Posterior vena cava (tissue), 2 donors: Measurements from ENCODE around the gene ADTRP. TPM values are rescaled to one million over a fixed set of nuclear protein-coding genes. Genes with fewer than 3 reads are reported as not detected.

Experiments
- DNase-seq: peaks from one replicate; pipeline ENCODE4 v3.0.0-alpha.2; 2020; ENCODE audit warnings: low spot score
- intact Hi-C, 2 donors: fragments of 100-400 bp; cut with DNase I; formaldehyde crosslinking; loops; one replicate each; pipeline versions ENCODE4 v1.14.1 to v1.14.2; 2022 to 2023
- total RNA-seq, 2 donors: library from RNA; stranded (reverse); fragmentation: NEBNext Ultra II Directional; extraction: Animal tissue kit (Norgen Biotek cat#: 25700); gene quantifications; one replicate each; pipeline ENCODE4 v1.2.1, GENCODE V29; 2021
- donor health status: DM: yes; HTN: yes; CAD: no.
- donor health status: DM: yes; HTN: yes; CAD: no.

ADTRP gene
- total RNA-seq, 2 donors from 2014 or later, result 0.48 to 1.2 TPM

GRCh38 chr6:11779329-11780096, 910 bp upstream of the ADTRP start:
- intact Hi-C loops, result no loop called here
- no peak for DNase-seq

GRCh38 chr6:11778036-11778435, 567 bp downstream of the ADTRP start:
- intact Hi-C loops, result no loop called here
- no peak for DNase-seq

GRCh38 chr6:11775791-11776409, 2.7 kb downstream of the ADTRP start:
- intact Hi-C loops, result no loop called here
- DNase-seq, result no peak

GRCh38 chr6:11774426-11774825, 4.2 kb downstream of the ADTRP start:
- no peak for DNase-seq
- intact Hi-C loops, result no loop called here

GRCh38 chr6:11773581-11773980, 5.0 kb downstream of the ADTRP start:
- intact Hi-C loops, result no loop called here
- no peak for DNase-seq

GRCh38 chr6:11773013-11773412, 5.6 kb downstream of the ADTRP start:
- DNase-seq, result no peak
- intact Hi-C loops, result no loop called here

- intact Hi-C loops, result no loop called here
- no peak for DNase-seq
Observed at GRCh38 chr6:11772109-11772825, 6.3 kb downstream of the ADTRP start.

GRCh38 chr6:11771473-11772048, 7.0 kb downstream of the ADTRP start:
- intact Hi-C loops, result no loop called here
- no peak for DNase-seq

- DNase-seq, result peak; percentile 98
- intact Hi-C loops, result no loop called here
Observed at GRCh38 chr6:11770546-11771466, 7.8 kb downstream of the ADTRP start.

GRCh38 chr6:11769811-11770545, 8.6 kb downstream of the ADTRP start:
- intact Hi-C loops, result no loop called here
- DNase-seq, result no peak

GRCh38 chr6:11769244-11769643, 9.4 kb downstream of the ADTRP start:
- DNase-seq, result no peak
- intact Hi-C loops, result no loop called here

GRCh38 chr6:11767978-11768756, 10.4 kb downstream of the ADTRP start:
- intact Hi-C loops, result no loop called here
- no peak for DNase-seq

GRCh38 chr6:11767458-11767857, 11.1 kb downstream of the ADTRP start:
- intact Hi-C loops, result no loop called here
- DNase-seq, result no peak

- intact Hi-C loops, result no loop called here
- no peak for DNase-seq
Observed at GRCh38 chr6:11766589-11767450, 11.8 kb downstream of the ADTRP start.

GRCh38 chr6:11766043-11766442, 12.6 kb downstream of the ADTRP start:
- DNase-seq, result no peak
- intact Hi-C loops, result no loop called here

GRCh38 chr6:11764250-11764604, 14.4 kb downstream of the ADTRP start:
- intact Hi-C loops, result loop anchor here in 1 of 2 donors (5.0 kb wide), 1 partner anchor 248 kb away; the partner anchor contains the start of gene HIVEP1
- no peak for DNase-seq
